Measurements from ENCODE around the gene HTR1B. TPM values are rescaled to one million over a fixed set of nuclear protein-coding genes. Genes with fewer than 3 reads are reported as not detected.

Gene HTR1B
- total and polyA plus RNA-seq, 2 experiments from 2014 or later = not detected

DNA sequence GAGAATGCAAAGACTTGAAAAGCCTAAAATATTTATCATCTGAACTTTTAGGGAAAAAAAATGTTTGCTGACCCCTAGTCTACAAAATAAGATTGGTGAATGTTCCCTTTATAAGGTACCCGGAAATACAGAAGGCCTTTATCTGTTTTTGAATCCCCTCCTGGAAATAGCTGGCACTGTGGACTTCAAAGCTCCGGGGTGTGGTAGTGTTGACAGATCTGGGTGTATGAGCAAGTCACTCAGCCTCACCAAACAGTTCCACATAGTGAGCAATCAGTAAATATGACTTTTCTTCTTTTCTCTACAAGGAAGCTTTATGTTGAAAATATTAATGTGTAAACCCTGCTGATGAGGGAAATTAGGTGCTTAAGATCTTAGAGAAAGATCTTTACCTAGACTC lies 29.2 kb upstream of the HTR1B start:
- H3K79me2 ChIP-seq (ENCODE audit: insufficient read depth) = no peaks in the 10 kb centered on the region
- no peak overlapping the region for H3K4me3 ChIP-seq
- TF ChIP-seq EZH2 (IDR thresholded peaks at IDR 0.05; ENCODE audit: insufficient read depth, poor library complexity, severe bottlenecking) = no peak
- no peak for TF ChIP-seq EZH2phosphoT487 (IDR thresholded peaks at IDR 0.05; ENCODE audit: insufficient read depth, low read depth)
- no peak overlapping the region for H3K9ac ChIP-seq
- no peak overlapping the region for H2AFZ ChIP-seq
- H3K27ac ChIP-seq = no peak overlapping the region
- no peaks in the 10 kb centered on the region for H3K27me3 ChIP-seq (replicated peaks; ENCODE audit: insufficient read depth)
- no peaks in the 10 kb centered on the region for H3K4me1 ChIP-seq (ENCODE audit: insufficient read depth)
- no peaks in the 10 kb centered on the region for H3K9me2 ChIP-seq (ENCODE audit: insufficient read depth)
- H4K20me1 ChIP-seq (ENCODE audit: insufficient read depth) = no peaks in the 10 kb centered on the region
- WGBS, 2 experiments (ENCODE audit: low coverage in 1 of 2, low lambda C conversion rate in 2 of 2, missing lambda C conversion rate in 2 of 2) = 21 to 29% methylated on average over 2 of the region's 2 CpGs
- no peaks in the 10 kb centered on the region for H3F3A ChIP-seq (ENCODE audit: insufficient read depth)
- no peaks in the 10 kb centered on the region for H3K9me3 ChIP-seq (ENCODE audit: low read depth)
- H3K36me3 ChIP-seq (ENCODE audit: low read depth) = no peaks in the 10 kb centered on the region
- DNase-seq = no peak
- H3K4me2 ChIP-seq (ENCODE audit: unreplicated experiment) = no peak overlapping the region
- in situ Hi-C loops (cut with MboI) = no loop called here

DNA sequence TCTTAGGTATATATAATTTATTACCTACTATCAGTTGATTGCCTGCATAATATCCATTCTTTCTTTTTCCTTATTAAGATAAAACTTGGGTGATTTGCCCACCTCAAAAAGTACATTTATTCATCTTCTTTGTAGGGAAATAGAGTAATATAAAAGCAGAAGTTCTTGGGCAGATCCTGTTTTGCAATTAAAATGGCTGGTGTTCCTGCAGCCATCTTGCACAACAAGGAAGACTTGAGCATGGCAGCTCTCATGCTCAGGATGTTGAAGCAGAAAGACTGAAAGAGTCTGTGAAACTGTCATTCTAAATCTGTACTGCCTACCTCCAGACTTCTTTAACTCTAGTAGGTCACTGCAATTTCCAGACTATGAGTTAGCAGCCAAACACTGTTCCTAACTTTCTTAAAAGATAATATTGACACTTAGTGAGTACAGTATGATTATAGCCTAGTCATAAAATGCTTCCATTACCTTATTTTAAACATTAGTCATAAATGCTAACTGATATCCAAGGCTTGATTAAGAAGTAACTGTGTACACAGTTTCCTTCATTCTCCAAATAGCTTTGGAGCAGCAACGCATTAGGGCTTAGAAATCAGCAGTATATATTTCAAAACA lies 24.6 kb upstream of the HTR1B start:
- Histone ChIP-seq H3K4me2 (ENCODE audit: unreplicated experiment) (no peak overlapping the region), H3K9me3 (ENCODE audit: low read depth) (no peaks in the 10 kb centered on the region), H3K4me3 (no peak overlapping the region), H3K27me3 (replicated peaks; ENCODE audit: insufficient read depth) (no peaks in the 10 kb centered on the region), H2AFZ (no peak overlapping the region), H3F3A (ENCODE audit: insufficient read depth) (no peaks in the 10 kb centered on the region), H4K20me1 (ENCODE audit: insufficient read depth) (no peaks in the 10 kb centered on the region), H3K9ac (no peak overlapping the region), H3K79me2 (ENCODE audit: insufficient read depth) (no peaks in the 10 kb centered on the region), H3K36me3 (ENCODE audit: low read depth) (no peaks in the 10 kb centered on the region), H3K9me2 (ENCODE audit: insufficient read depth) (no peaks in the 10 kb centered on the region), H3K27ac (no peak overlapping the region), H3K4me1 (ENCODE audit: insufficient read depth) (no peaks in the 10 kb centered on the region)
- WGBS, 2 experiments (ENCODE audit: low coverage in 1 of 2, low lambda C conversion rate in 2 of 2, missing lambda C conversion rate in 2 of 2) = 27 to 43% methylated on average over 1 of the region's 1 CpG
- no peak for DNase-seq
- in situ Hi-C loops (cut with MboI) = no loop called here
- TF ChIP-seq EZH2phosphoT487 (IDR thresholded peaks at IDR 0.05; ENCODE audit: insufficient read depth, low read depth) = no peak

DNA sequence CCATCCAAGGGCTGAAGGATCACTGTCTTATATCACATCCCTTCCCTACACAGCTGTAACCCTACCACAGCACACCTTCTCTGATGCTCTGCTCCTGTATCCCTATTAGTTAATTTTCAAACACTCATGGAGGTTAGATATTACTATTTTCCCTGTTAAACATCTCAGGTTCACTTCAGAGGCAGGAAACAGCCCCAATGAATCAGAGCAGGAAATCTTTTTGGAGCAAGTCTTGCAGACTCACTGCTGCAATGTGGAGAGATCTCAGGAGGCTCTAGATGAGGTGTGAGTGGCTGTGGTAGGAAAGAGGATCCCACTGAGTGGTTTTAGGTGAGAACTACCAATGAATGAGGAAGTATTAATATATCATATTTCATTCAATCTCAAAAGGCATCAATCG lies 19.7 kb upstream of the HTR1B start:
- in situ Hi-C loops (cut with MboI) = no loop called here
- H3F3A ChIP-seq (ENCODE audit: insufficient read depth) = no peaks in the 10 kb centered on the region
- H3K9me2 ChIP-seq (ENCODE audit: insufficient read depth) = no peaks in the 10 kb centered on the region
- WGBS, 2 experiments (ENCODE audit: low coverage in 1 of 2, low lambda C conversion rate in 2 of 2, missing lambda C conversion rate in 2 of 2) = 33% methylated on average over 1 of the region's 1 CpG
- H3K4me1 ChIP-seq (ENCODE audit: insufficient read depth) = no peaks in the 10 kb centered on the region
- 0 out of 2 replicates have a peak, but pooled peaks cover 5% of the 10 kb centered on the region for H3K27me3 ChIP-seq (replicated peaks; ENCODE audit: insufficient read depth)
- no peaks in the 10 kb centered on the region for H4K20me1 ChIP-seq (ENCODE audit: insufficient read depth)
- no peak overlapping the region for H3K27ac ChIP-seq
- no peak overlapping the region for H3K9ac ChIP-seq
- H3K79me2 ChIP-seq (ENCODE audit: insufficient read depth) = no peaks in the 10 kb centered on the region
- no peak overlapping the region for H3K4me3 ChIP-seq
- no peak overlapping the region for H2AFZ ChIP-seq
- H3K36me3 ChIP-seq (ENCODE audit: low read depth) = no peaks in the 10 kb centered on the region
- no peak for DNase-seq
- TF ChIP-seq EZH2phosphoT487 (IDR thresholded peaks at IDR 0.05; ENCODE audit: insufficient read depth, low read depth) = no peak
- no peak for TF ChIP-seq EZH2 (IDR thresholded peaks at IDR 0.05; ENCODE audit: insufficient read depth, poor library complexity, severe bottlenecking)
- H3K4me2 ChIP-seq (ENCODE audit: unreplicated experiment) = no peak overlapping the region
- no peaks in the 10 kb centered on the region for H3K9me3 ChIP-seq (ENCODE audit: low read depth)

DNA sequence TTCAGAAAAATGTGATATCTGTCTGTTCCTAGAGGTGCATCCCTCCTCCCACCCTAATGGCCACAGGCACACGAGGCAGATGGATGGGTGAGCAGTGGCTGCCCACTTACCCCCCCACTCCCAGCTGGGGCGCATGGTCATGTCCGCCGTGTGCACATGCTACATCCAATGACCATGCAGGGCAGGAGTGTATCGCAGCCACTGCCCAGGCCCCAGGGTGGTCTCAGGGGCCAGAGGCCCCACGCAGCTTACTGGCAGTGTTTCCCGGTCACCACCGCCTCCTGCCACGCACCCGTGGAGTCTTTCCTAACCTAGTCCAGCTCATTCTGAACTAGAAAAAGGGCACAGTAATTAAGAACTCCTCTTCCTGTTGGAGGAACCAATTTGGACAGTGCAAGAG lies 11.7 kb upstream of the HTR1B start:
- DNase-seq = no peak
- no peaks in the 10 kb centered on the region for H3K9me3 ChIP-seq (ENCODE audit: low read depth)
- H3K4me3 ChIP-seq = no peak overlapping the region
- no peaks in the 10 kb centered on the region for H3K4me1 ChIP-seq (ENCODE audit: insufficient read depth)
- 0 out of 2 replicates have a peak, but pooled peaks cover 5% of the 10 kb centered on the region for H3K27me3 ChIP-seq (replicated peaks; ENCODE audit: insufficient read depth)
- TF ChIP-seq EZH2 (IDR thresholded peaks at IDR 0.05; ENCODE audit: insufficient read depth, poor library complexity, severe bottlenecking) = no peak
- no peak for TF ChIP-seq EZH2phosphoT487 (IDR thresholded peaks at IDR 0.05; ENCODE audit: insufficient read depth, low read depth)
- H3K79me2 ChIP-seq (ENCODE audit: insufficient read depth) = no peaks in the 10 kb centered on the region
- H3K36me3 ChIP-seq (ENCODE audit: low read depth) = no peaks in the 10 kb centered on the region
- no peak overlapping the region for H2AFZ ChIP-seq
- no peak overlapping the region for H3K9ac ChIP-seq
- H4K20me1 ChIP-seq (ENCODE audit: insufficient read depth) = no peaks in the 10 kb centered on the region
- in situ Hi-C loops (cut with MboI) = loop anchor here (25.0 kb wide), 1 partner anchor 1538 kb away; no protein-coding TSS in a partner anchor
- 61 to 69% methylated on average over 10 of the region's 10 CpGs for WGBS, 2 experiments (ENCODE audit: low coverage in 1 of 2, low lambda C conversion rate in 2 of 2, missing lambda C conversion rate in 2 of 2)
- H3K27ac ChIP-seq = no peak overlapping the region
- H3K4me2 ChIP-seq (ENCODE audit: unreplicated experiment) = no peak overlapping the region
- no peaks in the 10 kb centered on the region for H3F3A ChIP-seq (ENCODE audit: insufficient read depth)
- no peaks in the 10 kb centered on the region for H3K9me2 ChIP-seq (ENCODE audit: insufficient read depth)

Measured in GM23248 (cell line).